SKM-1 (cell line): ENCODE measurements around the gene ENGASE.

Experiments used
- DNase-seq: peaks from one replicate; lab custom pipeline; 2025; ENCODE audit not compliant: unreplicated experiment; lab: John Stamatoyannopoulos, UW

ENGASE gene

DNA sequence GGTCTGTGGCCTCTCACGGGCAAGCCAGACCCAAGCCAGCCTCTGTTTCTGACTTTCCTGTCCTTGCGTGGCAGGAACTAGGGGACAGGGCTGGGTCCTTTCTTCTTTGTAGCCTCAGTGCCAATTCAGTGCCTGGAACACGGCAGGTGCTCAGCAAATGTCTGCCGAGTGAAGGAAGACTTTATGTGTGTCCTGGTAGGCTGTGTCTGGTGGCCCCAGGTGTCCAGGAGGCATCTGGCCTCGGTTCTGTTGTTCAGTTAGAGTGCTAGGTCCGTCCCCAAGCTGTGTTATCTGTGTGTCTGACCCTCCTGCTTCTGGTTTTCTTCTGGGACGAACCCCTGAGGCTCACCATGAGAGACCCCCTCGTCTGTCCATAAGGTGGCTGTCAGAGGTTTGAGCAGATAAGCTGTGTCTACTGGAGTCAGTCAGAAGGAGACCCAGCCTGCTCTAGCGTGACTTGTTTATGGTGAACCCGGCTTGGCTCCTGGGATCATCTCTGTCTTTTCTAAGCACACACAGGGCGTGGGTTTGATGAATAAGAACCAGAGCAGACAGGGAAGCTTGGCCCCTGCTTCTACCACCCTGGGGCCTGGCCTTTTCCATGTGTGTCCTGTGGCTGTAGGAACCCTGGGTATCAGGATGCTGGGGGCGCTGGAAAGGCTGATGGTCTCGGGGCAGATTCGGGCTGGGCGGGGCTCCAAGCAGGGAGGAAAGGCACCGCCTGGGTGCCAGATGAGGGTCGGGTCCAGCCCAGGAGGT, 39.3 kb downstream of the ENGASE start:
- DNase-seq, result no peak

DNA sequence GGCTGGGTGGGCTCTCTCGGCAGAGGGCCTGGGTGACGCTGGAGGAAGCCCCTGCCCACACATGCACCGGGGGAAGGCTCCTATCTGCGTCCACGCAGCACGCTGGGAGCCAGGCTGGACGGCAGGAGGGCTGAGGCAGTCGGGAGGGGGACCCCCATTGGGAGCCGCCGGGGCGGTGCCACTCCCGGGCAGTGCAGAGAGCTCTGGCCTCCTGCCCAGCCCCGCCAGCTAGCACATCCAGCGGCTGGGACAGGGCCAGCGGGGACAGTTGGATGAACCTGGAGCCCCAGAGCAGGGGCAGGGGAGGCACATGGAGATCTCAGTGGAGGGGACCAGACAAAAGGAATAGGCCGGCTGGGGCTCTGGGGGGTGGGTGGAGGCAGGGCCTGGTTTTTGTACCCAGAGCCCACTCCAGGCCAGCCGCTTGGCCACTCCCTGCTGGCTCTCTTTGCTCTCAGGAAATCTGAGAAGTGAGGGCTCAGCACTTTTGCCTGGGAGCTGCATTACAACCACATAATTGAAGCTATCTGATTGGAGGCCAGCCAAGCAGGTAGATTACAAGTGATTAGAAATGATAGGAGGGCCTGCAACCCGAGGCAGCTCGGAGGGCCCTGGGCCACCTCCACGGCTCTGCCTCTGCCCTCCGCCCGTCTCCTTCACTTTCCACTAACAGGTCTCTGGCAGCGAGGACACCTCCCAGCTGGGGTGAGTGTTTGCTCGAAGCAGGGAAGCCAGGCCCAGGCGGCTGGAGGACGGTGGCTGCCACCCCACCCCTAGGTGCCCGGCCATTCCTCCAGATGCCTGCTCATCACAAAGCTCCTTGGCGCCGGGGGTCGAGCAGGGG, 40.1 kb downstream of the ENGASE start:
- no peak for DNase-seq

DNA sequence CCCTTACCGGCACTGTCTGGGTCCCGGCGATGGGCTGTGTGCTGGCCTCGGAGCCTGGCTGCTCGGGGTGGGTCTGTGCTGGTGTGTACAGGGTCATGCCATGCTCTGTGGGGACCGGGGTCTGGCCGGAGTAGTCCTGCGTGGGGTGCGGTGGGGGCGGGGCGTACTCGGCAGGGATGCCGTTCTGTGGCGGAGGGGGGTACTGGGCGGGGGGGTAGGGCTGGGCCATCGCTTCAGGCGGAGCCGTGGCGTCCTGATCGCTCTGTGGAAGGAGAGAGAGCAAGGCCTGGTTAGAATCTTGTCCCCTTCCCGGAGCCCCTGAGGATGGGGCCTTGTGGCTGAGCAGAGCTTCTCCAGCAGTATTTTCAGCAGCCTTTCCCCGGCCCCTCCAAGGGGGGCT, 40.9 kb downstream of the ENGASE start:
- DNase-seq, result no peak

DNA sequence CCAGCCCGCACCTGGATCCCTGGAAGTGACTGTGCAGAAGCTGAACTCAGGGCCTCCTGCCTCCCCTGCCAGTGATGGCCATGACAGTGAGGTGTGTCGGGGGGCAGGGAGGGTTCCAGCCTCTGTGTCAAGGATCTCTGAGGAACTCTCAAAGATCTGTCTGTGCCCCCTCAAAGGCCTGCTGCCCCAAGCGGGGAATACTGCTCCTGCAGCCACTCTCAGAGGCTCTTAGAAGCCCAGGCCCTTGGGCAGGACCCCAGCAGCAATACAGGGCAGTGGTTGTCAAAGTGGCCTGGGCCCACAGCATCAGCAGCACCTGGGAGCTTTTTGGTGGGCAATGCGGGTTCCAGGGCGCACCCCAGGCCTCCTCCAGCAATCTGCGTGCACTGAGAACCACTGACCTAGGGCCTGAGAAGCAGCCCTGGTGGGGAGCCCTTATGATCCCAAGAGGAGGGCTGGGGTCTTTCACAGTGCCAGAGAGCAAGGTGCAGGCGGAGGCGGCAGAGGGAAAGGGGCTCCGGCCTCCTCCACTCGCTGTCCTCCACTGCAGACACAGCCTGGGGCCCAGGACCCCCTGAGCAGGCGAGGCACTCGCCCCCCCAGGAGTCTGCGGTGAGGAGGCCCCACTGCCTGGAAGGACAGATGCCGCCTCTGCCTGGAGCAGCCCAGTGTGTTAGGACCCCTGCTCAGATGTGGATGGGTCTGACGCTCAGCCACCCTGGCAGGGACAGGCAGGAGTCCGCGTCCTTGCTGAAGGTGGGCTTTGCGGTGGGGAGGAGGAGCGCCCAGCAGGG, 42.1 kb downstream of the ENGASE start:
- DNase-seq, result no peak

DNA sequence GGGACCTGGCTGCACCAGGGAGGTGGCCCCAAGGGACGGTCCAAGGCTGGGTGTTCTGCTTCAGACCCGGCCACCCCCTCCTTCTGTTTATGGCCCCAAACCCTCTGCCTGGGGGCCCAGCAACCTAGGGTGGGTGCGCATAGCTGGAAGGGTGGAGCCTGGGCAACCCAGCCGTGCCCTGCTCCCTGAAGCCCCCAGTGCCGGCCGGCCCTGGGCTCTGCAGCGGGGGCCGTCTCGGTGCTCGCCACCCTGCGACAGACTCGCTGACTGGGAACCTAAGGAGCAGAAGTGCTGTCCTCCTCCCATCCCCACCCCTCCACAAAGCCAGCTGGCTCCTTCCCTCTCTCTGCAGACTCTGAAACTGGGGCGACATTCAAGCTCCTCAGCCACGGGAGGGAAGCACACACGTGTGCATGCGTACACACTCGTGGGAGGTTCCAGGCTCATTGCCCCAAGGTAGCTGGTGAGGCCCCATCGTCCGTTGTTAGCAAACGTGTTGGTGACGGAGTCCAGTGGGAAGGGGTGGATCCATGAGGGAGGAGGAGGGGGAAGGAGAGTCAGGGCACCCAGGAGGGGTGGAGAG, 43.4 kb downstream of the ENGASE start:
- no peak for DNase-seq

DNA sequence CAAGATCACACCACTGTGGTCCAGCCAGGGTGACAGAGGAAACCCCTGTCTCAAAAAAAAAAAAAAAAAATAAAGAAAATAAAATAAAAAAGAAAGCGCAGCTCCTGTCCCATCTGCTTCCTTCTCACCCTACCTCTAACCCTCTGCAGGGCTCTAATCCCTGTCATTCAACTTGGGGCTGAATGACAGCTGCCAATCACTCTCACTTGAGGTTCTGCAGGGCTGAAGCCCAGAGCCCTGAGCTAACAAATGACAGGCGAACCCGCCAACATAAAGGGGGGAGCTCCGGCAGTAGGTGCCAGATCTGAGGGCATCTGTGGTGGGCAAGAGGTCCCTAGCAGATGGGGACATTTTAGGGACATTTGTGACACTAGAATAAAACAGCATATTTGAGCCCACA, 44.3 kb downstream of the ENGASE start:
- DNase-seq, result no peak

DNA sequence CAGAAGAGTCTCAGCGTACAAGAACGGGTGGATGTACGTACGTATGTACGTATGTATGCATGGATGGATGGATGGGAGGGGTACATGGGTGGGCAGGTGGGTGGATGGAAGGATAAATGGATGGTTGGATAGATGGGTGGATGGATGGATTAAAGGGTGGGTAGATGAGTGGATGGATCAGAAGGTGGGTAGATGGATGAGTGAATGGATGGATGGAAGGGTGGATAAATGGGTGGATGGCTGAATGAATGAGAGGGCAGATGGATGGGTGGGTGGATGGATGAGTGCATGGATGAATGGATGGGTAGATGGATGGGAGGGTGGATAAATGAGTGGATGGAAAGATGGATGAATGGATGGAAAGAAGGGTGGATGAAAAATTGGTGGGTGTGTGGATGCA, 45.6 kb downstream of the ENGASE start:
- no peak for DNase-seq

DNA sequence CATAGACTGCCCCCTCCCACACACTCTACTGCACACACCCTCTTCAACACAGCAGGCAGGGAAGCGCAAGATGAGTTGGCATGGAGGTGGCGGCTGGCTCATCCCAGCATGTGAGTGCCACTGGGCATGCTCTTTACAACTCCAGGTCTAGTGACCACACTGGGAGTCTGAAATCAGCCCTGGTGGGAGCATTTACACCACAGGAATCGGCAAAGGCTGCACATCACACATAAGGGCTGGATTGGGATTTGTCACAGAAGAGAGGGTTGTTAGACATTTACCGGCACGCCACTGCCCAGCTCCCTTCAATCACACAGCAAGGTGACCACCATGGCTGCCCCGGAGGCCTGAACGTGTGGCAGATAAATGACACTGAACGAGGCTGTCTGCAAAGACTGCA, 49.4 kb downstream of the ENGASE start:
- no peak for DNase-seq

DNA sequence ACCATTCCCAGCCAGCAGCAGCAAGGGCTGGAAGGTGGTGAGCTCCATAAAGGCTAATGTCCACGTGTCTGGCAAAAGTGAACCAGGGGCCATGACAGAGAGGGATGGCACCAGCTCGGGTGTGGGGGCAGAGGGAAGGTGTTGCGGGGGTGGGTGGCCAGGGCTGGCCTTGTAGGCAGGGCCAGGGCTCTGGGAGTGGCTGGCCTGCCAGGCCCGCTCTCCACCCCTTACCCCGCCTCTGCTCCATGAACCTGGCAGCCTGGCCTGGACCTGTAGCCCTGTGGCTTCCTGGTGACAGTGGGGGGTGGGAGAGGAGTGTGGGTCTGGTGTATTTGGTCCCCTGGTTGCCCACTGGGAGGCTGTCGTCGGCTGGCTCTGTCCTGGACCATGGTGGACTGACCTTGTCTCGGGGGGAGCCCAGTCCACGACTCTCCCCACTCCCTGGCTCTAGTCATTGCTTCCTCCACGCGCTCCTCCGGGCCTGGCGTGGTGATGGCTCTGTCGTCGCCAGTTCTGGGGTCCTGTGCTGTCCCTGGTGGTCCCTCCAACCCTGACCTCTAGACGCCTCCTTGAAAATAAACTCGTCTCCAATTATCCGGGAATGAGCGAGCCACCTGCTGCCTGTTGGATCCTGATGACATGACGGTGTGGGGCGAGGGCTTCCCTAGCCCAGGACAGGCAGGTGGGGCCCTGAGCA, 50.0 kb downstream of the ENGASE start:
- no peak for DNase-seq

DNA sequence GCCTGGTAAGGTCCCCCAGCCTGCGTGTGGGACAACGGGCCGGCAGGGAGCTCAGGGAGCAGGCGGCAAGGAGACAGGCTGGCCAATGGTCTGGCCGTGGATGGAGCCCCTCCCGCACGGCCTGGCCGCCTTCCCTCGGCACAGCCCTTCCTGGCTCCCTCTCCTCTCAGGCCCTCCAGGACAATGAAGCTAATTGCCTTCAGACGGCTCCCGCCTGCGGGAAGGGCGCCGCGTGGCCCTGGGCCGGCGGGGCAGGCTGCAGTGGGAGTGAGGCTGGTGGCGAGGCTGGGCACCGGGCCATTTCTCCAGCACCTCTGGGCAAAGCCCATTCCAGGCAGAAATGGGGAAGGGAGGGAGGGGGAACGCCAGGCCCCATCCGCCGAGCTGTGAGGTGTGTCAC, 50.9 kb downstream of the ENGASE start:
- no peak for DNase-seq

DNA sequence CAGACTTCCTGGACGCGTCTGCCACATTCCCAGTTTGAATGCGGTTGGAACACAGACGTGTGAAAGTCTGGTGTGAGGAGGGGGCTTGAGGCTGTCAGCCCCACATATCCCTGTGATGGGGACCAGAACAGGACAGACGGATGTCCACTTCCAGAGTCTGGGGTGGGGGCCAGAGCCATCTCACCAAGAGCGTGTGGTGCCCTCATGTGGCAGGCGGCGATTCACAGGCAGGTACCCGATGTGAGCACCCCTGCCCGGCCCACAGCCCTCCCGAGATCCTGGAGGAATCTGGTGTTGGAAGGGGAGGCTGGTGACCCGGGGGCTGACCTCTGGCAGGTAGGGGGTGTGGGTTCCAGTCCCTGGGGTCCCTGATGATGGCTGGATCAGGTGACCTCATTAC, 51.5 kb downstream of the ENGASE start:
- DNase-seq, result no peak

DNA sequence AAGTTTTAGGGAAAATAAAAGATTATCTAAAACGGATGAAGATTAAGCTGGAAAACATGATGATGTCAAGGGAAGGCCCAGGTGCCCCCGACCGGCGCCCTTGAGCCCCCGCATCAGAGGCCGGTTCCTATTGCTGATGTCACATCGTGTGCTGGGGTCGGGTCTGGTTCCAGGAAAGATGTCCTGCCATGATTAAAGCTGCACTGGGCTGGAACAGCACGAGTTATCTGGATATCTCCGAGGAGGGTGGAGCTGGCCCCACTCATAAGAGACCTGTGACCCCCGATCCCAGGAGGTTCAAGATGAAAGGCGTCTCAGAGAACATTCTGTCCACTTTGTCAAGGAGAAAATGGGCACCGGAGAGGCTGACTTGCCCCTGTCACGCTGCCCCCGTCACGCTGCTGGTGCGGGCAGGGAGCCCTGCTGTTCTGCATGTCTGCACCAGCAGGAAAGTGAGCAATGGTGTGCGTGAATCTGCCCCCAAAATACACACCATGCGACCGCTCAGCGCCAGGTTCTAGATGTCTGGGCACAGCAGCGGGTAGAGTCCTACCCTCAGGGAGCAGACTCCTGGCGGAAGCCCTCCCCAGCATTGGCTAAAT, 53.0 kb downstream of the ENGASE start:
- no peak for DNase-seq

DNA sequence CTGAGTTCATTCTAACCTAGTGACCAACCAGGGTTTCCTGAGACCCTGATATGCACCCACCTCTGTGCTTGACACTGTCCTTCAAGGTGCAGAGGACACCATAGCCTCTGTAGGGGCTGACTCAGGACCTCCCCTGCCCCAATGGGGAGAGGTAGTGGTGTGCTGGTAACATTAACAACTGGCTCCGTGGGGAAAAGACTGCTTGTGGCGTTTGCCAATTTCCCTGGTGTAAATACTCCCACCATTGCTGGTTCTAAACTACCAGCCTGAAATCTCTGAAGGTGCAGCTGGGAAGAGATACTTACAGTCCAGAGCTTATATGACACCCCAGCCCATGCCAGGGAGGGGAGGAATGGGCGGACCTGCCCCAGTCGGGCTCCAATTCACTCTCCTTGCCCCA, 54.9 kb downstream of the ENGASE start:
- no peak for DNase-seq

DNA sequence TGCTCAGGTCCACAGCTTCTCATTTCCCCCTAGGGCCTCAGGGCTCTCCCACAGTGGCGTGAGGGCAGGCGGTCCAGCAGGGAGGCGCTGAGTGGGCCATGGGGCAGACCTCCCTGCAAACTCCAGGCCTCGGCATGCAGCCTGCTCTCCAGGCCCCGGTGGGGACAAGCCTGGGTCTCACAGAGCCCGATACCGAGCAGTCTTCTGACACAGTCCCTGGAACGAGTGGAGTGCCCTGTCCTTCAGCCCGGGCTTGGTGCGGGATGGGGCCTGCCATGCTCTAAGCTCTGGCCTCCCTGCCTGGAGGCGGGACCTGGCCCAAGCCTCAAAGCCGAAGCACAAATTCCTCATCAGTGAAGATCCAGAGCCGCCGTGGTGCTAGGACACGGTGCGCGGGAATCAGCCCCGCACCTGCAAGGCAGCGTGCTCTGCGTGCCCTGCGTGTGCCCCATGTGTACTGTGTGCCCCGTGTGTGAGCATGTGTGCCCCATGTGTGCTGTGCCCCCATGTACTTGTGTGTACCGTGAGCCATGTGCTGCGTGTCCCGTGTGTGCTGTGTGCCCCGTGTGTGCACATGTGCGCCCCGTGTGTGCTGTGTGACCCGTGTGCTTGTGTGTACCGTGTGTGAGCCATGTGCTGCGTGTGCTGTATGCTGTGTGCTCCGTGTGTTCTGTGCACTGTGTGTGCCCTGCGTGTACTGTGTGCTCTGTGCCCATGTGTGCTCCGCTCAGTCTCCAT, 56.1 kb downstream of the ENGASE start:
- DNase-seq, result no peak

DNA sequence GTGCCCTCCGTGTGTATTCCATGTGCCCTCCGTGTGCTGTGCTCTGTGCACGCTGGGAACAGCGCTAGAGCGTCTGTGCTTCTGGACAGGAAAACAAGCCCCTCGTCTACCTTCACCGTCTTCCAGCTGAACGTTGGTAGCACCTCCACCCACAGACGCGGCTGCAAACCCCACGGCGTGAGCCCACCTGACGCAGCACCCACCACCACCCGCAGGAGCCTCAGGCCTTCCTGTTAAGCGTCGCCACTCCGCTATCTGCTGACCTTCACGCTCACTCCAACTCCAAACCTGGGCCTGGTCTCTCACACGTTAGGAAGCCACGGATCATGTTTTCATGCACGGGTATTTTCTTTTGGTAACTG, 56.6 kb downstream of the ENGASE start:
- no peak for DNase-seq

DNA sequence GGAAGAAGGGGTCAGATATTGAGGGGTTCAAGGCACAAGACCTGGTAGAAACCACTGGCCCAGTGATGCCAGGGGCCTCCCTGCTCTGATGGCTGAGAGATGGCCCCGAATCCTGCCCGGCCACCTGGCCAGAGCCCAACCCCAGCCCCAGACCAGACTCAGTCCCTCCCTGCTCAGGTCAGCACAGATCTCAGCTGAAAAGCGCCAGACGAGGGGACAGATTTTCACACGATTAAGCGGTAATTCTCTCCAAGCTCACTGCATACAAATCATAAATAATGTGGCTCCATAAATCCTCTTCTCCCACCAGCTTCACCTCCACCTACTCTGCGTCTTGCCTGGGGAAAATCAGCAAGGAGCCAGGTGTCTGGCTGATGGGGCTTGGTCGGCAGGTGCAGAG, 57.1 kb downstream of the ENGASE start:
- DNase-seq, result no peak

DNA sequence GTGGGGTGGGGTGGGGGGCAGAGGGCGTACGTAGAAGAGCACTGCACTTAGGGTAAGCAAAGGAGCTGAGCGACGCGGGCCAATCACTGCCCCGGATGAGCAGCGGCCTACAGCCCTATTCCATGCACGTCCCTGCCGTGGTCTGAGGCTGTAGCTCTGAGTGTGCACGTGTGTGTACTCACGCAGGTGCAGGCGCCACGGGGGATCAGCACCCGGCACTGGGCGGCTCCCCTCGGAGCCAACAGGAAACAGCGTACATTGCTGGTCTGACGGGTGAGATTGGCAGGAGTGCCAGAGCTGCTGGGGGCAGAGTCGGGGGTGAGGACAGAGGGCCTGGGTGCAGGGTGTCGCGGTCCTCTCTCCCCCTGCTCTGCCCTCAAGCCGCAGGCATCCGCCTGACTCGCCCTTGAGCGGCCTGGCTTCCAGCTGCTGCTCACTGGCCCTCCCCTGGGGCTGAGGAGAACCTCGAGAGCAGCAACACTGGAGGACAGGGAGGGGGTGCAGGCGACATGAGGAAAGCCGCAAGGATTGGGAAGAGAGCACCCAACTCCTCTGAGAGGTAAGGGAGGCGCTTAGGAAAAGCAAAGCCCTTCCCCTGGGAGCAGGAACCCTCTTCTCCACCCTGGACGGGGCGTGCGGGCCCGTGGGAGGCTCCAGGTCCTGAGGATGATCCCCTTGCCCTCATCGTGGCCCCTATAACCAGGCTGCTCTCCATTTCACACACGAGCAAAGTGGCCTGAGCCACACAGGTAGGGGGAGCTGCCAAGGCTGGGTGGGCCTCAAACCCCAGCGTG, 57.8 kb downstream of the ENGASE start:
- no peak for DNase-seq

DNA sequence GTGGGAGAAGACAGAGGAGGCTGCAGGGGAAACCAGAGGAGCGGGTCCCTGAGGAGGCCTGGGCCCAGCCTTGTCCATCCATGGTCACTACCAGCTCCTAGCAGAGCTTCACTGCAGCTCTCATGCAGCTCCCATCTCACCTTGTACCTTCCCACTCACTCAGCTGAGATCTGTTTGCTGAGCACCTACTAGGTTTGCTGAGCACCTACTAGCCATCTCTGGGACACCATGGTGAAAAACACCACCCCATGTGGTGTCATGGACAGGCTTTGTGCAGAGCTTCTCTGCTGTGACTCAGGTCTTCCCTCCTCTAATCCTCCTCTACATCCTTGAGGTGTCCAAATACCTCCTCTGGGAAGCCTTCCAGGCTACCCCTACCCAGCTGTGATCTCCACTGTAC, 58.6 kb downstream of the ENGASE start:
- no peak for DNase-seq

DNA sequence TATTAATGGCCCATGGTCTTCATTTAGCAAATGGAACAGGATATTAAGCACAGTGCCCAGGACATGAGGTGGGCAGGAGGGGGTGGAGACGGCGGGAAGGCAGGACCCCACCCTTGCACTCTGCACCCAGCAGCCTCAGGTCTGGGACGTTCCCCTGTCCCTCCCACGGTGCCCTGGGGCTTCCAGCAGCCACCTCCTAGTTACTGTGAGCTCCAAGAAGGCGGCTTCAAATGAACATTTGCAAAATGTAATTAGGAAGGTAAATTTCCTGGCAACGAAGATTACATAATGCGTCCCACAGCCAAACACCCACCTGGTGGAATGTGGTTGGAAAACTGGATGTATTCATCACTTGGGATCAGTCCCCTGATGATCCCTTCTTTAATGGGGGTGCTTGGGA, 59.4 kb downstream of the ENGASE start:
- no peak for DNase-seq
